ENCODE data around the gene SLC43A1.

The SLC43A1 gene

DNA sequence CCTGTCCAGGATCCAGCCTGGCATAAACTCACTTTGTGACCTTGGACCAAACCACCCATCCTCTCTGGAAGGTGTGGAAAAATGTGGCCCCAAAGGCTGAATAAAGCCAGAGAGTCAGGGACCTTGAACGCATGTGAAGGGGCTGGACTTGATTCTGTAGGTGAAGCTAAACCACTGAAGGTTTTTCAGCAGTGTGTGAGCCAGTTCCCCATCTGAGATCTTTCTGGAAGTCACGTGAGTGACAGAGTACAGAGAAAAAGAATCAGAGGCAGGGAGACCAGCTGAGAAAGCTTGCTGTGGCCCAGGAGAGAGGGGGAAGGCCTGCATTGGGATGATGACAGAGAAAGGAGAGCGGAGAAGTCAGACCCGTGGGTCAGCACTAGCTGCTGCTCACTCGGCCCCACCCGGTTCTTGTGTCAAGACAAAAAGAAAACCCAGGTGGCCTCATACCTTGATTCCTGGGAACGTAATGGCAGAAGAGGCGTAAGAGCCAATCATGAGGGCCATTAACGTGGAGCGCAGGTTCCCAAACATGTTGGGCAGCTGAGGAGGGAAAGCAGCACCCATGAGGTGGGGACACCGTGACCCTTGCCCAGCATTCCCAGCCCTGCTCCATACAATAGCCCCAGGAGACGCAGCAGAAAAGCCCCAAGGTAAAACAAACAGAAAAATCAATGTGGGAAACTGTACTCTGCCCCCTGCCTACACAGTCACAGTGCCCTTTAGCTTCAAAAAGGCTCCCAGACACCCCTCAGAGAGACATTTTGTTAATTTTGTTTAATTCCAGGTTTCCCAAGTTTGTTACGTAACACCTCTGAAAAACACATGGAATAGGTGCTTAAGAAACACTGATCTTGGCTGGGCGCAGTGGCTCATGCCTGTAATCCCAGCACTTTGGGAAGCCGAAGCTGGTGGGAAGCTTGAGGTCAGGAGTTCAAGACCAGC, 17.9 kb downstream of the SLC43A1 start:
- DNase-seq: no peak

DNA sequence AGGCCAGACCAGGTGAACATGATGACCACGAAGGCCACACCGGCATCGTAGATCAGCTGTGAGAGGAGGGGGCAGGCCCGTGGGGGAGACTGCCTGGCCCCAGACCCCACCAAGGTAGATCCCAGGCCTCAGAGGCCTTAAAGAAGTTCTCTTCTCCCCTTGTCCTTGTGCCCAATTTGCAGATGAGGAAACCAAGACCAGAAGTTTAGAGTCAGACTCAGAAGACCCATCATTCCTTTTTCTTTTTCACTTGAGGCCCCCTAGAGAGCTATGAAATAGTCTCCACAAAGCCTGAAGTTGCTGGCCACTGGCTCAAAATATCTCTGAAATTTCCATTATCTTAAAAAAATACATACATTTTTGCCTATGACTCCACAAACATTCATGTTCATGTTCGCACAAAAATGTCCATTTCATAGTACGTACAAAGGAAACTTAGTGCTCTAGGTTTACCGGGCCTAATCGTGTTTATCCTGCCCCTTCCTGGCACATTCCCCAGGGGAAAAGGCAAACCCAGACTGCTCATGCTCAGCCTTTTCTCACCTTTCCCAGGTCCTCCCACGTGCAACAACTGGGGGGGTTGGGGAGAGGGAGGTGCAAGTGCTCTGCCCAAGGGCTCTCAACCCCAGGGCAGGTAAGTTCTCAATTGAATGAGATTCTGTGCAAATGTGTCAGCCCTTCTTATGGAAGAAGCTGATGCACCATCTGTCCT, 19.2 kb downstream of the SLC43A1 start:
- DNase-seq: no peak

DNA sequence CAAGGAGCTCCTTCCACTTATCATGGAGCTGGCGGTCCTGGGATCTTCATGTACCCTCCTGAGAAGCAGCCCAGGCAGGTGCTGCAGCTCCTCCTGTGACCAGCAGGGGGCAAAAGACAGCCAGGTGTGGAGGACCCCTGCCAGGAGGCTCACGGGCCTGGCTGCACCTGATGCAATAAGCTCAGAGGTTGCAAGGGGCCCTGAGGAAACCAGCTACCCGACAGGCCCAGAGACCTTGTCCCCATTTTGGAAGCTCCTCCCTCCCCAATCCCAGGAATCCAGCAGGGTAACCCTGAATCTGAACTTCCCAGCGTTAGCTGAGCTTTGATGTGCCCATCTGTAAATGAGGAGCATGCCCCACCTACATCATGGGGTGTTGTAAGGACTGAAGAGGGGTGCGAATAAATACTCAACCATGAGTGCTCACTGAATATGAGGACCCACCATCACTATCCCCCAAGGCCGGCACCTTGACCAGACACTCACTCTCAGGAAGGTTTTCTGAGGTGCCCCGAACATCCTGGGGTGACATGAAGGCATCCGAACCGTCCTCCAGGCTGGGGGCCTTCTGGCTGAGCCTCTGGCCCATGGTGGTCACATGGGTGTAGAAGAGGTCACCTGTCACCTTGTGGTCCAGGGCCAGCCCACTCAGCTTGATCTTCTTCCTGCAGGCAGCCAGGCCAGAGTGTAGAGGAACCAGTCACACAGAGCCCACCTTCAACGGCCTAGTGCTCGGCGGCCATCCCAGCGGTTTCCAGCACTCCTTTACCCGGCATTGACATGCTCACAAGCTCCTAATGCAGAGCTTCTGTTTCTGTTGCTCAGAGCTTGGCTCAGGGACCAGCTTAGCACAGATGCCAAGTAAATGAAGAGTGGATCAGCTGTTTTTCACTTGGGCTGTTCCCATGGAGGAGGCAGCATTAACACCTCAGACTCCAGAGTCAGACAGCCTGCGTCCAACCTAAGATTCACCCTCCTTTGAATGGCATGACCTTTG, 21.7 kb downstream of the SLC43A1 start:
- DNase-seq: no peak

DNA sequence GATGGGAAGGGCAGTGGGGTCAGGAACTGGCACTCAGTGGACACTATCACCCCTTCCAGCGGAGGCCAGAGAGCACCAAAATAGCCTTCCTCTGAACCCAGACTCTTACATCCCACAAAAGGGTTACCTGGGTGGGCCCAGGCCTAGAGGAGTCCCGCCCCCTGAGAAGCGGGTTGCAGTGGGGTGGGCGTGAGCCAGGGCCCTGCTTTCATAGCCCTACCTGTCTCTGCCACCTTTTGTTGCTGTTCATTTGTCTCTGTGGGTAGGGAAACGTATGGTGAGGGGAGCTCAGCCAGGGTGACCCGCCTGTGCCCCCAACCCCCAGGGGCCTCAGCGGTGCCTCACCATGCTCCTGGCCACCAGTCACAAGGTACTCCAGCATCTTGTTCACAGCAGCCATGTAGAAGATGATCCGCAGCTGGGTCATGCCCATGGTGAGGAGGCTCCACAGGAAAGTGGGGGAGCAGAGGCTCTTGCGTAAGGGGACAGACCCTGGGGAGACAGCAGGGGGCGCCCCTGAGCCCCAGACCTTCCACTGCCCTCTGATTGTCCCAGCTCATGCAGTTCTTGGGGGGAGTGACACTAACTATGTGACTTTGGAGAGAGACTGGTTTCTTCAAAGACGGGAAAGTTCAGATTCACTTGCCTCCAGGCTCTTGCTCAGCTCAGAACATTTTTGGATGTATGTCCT, 24.0 kb downstream of the SLC43A1 start:
- no peak for DNase-seq

DNA sequence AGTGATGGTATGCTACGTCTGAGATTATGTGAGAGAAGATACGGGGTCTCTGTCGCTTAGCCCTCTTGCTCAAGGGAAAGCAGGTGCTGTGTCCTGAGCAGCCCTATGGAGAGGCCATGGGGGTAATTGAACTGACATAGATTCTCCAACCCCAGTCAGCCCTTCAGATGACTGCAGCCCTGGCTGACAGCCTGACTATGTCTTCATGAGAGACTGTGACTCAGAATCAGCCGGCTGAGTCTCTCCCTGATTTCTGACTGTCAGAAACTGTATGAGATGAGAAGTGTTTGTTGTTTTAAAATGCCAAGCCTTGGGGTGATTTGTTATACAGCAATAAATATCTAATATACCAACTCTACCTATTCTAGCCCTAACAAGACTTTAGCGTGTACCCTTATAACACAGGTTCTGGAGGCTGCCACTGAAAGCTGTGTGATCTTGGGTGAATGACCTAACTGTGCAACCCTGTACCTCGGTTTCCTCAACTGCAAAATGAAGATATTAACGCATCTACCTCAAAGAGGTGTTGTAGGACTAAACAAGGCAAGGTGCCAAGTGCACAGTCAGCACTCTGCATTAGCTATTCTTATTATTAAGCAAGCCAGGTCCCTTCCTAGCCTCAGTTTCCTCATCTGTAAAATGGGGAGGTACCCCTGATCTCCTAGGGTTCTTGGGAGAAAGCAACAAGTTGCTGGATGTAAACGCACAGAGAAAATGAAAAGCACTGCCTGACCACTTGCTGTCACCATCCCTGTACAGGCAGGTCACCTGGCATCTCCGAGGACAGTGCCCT, 24.9 kb downstream of the SLC43A1 start:
- DNase-seq: no peak

DNA sequence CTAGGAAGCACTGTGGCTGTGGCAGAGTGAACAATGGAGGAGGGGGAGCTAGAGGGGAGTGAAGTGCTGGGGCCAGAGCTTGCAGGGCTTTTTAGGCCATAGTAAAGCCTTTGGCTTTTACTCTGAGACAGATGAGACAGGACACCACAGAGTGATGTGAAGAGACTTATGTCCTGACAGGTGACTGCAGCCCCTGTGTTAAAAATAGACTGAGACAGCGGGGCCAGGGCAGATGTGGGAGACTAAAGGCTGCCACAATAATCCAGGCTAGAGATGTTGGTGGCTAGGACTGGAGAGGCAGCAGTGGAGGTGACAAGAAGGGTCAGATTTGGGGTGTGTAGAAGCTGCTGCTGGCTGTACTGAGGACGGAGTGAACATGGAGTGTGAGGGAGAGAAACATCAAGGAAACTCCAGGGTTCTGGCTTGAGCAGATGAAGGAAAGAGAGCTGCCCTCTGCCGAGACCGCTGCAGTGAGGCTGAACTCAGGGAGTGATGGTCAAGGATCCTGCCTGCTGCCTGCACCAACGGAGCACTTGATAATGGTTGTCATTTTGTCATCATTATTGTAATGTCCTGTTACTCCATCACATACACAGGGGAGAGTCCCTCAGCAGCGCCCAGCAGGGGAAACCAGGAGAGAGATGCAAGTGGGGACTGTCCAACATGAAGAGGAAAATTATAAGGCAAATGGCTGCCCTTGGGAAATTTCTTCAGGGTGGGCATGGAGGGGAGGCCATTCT, 27.4 kb downstream of the SLC43A1 start:
- DNase-seq: no peak

DNA sequence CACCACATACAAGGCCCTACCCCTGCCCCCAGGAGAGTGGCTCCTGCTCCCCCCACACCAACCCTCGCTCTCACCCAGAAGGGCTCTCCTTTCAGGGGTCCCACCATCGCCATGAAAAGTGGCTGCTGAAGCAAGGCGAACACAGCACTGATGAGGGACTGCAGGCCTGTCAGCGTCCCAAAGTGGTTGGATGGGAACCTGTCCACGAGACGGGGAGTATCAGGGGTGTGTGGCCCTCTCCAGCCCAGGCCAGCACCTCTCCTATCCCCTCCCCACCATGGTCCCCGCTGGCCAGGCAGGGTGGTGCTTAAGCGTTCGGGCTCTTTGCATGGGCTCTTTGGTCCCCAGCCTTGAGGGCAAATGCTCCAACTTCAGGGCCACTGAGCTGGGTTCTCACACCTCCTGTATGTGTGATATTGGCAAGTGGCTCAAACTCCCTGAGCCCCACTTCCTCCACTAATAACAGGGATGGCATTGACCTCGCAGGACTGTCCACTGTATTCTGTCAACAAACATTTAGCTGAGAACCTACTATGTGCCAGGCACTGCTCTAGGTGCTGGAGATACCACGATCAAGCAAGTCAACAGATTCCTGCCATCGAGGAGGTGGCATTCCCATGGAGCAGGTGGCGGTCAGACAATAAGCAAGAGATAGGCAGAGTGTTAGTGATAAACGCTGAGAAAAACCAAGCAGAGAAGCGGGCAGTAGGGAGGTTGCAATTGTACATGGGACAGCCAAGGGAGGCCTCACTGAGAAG, 28.3 kb downstream of the SLC43A1 start:
- DNase-seq: no peak

DNA sequence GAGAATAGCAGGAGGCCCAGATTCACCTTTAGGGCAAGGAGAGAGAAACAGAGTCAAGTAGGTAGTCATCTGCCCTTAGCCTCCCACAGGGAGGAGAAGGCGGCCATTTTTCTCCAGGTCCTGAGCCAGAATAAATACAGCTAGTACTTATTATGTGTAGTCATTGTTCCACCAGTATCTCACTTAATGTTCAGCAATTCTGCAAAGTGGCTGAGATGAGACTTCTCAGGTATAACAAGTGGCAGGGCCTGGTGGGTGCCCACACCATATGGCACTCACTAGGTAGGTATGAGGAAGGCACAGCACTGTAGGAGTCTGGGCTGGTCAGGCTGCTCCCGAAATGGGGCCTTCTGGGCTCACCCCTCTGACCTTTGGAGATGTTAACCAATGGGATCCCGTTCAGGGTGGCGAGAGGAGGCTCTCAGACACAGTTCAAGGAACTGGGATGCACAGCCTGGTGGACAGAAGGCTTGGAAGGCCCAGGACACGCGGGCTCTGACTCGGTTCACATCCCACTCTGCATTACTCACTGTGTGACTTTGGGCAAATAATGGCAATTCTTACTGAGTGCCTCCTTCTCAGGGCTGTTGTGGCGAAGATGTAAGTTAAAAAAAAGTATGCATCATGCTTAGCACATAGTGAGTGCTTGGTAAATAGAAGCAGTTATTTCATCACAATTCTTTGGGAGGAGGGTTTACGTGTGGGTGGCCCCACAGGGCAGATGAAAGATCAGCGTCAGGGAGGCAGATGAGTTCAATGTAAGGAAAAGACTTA, 30.1 kb downstream of the SLC43A1 start:
- DNase-seq: no peak

DNA sequence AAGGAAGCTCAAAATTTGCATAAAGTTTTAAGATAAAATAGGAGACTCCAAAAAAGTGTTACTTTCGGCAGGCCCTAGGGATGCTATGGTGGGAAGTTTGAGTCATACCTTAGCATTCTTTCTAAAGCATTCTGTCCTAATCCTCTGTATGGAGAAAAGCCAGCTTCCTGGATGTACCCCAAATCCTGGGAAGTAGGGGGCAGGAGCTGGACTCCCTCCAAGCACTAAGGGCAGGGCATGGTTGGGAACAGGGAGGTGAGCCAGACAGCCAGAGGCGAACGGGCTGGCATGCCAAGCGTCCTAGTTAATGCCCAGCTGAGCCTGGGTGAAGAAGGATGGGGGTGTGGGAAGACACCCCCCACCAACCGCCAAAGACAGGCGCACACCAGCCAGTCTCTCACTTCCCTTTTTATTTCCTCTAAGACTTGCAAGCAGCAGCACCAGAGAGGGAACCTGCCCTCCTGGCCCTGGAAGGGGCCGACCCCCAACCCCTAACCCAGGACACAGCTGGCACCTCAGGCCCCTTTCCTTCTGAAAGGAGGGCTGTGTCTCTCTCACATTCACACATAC, 31.3 kb downstream of the SLC43A1 start:
- no peak for DNase-seq

DNA sequence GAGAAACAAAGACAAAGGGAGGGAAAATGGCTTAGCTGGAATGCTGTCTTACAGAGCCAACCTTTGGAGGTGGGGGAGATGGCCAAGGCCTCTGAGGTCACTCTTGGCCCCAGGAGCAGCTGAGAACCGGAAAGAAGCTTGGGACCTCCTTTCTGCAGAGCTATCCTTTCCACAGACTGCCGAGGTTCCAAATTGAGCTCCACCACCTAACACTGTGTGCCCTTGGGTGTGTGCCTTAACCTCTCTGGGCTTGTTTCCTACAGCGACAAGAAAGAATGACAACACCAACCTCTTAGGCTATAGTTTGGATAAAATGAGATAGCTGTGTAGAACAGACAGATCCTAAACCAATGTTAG, 32.0 kb downstream of the SLC43A1 start:
- no peak for DNase-seq

DNA sequence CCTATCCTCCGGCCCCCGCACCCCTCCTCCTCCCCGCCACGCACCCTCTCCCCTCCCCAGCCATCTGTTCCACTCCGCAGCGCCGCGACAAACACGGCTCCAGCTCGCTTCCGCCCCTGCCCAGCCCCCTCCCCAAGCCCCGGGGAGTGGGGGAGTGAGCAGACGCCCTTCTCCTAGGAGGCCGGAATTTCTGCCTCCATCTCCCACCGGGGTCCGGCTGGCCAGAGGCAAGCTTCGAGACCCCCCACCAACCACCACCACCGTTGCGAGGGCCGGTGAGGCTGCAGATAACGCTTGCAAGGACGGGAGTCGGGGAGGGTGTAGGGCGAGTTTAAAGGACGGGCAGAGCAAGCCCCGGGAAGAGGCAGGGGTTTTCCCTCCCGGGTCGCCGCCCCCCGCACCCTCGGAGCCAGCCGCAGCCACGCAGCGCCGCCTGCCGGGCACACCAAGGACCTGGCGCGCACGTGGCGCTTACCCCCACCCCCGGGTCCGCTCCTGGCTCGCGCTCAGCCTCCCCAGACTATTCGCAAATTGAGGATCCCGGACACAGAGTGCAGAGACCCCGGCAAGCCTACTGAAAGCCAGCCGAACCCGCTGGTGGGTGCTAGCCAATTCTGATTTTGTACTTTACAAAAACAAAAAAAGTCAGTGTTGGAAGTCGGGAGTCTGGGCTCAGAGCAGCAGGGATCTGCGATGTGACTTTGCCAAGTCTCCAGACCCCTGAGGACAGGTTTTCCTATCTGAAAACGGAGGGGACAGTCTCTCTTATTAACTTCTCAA, 32.5 kb downstream of the SLC43A1 start:
- DNase-seq: peak; percentile 40

DNA sequence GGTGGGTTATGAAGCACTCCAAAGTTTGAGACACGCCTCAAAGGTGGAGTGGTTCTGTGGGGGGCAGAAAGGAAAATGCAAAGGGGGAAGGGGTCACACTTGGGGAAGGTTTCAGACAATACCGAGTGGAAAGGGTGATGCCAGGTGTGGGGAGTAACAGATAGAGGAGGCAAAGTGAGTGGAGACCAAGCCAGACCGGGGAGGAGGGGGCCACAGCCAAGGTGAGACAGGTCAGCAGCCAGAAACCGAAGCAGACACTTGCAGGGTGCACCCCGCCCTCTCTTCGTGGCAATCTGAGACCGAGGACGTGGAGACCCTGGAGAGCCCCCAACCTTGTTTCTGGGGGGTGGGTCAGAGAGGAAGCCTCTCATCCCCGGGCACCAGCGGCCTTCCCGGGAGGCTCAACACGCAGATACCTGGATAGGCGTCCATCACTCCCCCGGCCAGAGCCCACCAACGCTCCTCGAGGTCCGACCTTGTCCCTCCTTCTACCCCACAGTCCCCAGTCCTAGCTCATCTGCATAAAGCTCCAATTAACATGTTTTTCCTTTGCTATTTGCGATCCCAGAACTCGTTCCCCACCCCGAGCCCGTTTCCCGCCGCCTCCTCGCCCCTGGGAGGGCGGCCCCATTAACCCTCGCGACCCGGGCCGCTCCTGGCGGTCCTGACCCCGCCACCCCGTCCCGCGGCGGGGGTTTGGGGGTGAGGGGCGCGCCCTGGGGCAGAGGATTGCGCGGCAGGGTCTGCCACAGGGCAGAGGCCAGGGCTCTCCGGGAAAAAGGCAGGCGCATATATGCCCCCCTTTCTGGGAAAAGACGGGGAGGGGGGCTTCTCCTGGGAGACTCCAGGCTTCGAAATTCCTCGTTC, 33.4 kb downstream of the SLC43A1 start:
- DNase-seq: no peak

DNA sequence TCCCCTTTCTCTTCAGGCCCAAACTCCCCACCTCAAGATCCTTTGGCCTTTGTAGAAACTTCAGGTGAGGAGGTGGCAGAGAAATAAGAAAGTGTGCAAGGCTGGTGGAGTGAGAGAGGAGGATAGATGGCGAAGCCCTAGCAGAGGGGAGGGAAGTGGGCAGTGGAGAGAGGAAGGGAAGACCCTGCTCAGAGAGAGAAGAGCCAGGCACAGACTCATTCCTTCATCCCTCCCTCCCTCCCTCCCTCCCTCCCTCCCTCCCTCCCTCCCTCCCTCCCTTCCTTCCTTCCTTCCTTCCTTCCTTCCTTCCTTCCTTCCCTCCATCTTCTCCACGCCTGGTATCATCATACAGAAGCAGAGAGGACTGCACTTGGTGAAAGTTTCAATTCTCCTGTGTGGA, 34.2 kb downstream of the SLC43A1 start:
- DNase-seq: no peak

DNA sequence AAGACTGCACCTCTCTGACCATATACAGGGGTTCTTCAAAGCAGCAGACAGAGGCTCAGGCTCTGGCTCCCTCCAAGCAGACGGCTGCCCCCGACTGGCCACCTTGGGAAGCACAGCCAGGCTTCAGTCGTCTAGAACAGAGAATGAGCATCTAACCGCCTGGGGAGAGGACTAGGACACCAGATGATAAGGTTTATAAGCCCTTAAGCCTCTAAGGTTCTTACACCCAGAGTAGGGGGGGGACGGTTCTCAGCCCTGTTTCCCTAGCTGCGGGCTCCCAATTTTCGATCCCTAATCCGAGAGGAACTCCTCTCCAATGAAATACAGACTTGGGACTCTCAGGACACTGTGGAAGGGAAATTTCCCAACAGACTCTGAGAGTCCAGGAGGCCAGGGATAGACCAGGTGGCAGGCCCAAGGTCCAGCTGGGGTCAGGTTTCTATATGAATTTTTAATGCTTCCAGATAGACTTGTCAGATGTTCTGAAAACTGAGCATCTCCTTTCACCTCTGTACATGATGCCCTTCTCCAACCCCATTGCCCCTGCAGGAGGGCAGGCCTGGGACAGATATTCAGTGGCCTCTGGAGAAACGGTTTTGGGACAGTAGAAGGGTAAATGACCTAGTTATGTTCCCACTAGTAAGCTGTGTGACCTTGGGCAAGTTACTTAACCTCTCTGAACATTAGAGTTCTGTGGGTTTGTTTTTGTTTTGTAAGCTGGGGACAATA, 34.9 kb downstream of the SLC43A1 start:
- peak; percentile 11 for DNase-seq

DNA sequence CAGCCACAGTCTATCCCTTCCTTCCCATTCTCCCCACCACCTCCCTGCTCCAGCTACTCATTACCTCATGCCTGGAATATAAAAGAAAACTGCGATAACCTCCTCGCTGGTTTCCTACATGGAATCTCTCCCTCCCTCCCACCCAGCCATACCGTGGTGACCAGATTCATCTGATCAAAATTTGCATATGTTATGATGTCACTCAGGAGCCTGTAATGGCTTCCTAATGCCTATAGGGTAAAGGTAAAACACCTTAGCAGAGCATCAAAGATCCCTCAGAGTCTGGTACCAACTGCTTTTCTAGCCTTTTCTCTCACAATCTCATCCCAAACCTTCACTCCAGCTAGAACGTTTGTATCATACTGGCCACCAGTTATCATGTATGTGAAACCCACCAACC, 35.6 kb downstream of the SLC43A1 start:
- DNase-seq: no peak

DNA sequence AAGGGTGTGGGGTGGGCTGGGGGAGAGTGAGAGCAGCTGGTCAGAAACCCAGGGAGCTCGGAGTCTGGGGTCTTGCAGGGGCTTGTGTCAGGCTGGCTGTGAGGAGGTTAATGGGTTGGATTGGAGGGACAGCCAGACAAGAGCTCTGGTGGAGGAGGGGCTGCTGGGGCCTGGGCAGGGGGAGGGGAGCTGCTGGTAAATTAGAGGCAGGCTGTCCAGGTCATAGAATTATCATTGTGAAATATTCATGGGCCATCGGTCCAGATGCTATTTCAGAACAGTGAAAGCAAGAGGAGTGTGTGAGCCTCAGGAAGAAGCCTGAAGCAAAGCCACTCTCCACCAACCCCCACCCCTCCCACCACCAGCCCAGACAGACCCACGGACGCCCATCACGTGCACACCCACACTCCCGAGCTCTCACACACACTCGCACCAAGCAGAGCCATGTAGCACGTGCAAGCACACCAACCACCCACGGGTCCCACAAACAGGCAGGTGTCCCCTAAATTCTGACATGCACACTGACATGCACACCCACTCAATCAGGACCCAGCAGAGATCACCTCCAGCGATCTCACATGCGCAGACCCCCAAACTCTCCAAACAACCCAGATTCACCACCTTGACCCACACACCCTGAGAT, 36.4 kb downstream of the SLC43A1 start:
- no peak for DNase-seq
